Measurements from ENCODE around the gene FUZ.

- TF ChIP-seq, protein P1, sequence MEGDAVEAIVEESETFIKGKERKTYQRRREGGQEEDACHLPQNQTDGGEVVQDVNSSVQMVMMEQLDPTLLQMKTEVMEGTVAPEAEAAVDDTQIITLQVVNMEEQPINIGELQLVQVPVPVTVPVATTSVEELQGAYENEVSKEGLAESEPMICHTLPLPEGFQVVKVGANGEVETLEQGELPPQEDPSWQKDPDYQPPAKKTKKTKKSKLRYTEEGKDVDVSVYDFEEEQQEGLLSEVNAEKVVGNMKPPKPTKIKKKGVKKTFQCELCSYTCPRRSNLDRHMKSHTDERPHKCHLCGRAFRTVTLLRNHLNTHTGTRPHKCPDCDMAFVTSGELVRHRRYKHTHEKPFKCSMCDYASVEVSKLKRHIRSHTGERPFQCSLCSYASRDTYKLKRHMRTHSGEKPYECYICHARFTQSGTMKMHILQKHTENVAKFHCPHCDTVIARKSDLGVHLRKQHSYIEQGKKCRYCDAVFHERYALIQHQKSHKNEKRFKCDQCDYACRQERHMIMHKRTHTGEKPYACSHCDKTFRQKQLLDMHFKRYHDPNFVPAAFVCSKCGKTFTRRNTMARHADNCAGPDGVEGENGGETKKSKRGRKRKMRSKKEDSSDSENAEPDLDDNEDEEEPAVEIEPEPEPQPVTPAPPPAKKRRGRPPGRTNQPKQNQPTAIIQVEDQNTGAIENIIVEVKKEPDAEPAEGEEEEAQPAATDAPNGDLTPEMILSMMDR (IDR thresholded peaks at IDR 0.05) = no peak
- TF ChIP-seq POLR2A (IDR thresholded peaks at IDR 0.05) = no peak
Observed at GRCh38 chr19:49850221-49850486, 37.1 kb upstream of the FUZ start.

All from esophagus squamous epithelium (tissue), 4 donors.